ENCODE measurements around the gene CXCR6.

Gene CXCR6

DNA sequence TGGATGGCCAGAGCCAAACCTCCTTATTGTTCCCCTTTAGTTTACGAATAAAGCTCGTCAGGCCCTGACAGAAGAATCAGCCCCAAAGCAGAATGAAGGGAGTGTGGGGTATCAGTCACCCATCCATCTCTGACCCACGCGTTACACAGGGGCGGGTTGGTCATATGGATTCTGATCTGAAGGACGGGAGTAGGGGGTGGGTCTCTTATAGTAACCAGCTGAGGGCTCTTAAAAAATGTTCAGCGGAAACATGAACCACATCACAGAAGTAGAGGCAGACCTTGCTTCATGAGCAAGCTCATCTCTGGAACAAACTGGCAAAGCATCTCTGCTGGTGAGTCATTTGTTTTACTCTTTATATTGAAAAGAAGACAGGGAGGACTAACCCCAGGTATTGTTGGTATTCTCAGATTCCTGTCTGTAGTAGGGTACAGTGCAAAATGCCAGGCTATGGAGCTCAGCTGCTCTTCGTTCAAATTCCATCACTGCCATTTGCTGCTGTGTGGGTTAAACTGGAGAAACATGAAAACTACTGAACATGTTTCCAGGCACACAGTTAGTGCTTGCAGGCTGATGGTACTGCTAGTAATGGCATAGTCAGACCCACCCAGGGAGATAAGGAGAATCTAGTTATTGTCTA, at the start of gene CXCR6:
Gene CXCR6 (plus strand): TSS at position 258 of the 640 bp plus-strand sequence. CDS start 3,018 bp downstream, outside the sequence.
- peak; percentile 20 to 32 for DNase-seq (ENCODE audit: low read depth in 2 of 2)

GRCh38 chr3:45894015-45894414, 49.2 kb upstream of the CXCR6 start:
- no peak for DNase-seq (ENCODE audit: low read depth in 2 of 2)

DNA sequence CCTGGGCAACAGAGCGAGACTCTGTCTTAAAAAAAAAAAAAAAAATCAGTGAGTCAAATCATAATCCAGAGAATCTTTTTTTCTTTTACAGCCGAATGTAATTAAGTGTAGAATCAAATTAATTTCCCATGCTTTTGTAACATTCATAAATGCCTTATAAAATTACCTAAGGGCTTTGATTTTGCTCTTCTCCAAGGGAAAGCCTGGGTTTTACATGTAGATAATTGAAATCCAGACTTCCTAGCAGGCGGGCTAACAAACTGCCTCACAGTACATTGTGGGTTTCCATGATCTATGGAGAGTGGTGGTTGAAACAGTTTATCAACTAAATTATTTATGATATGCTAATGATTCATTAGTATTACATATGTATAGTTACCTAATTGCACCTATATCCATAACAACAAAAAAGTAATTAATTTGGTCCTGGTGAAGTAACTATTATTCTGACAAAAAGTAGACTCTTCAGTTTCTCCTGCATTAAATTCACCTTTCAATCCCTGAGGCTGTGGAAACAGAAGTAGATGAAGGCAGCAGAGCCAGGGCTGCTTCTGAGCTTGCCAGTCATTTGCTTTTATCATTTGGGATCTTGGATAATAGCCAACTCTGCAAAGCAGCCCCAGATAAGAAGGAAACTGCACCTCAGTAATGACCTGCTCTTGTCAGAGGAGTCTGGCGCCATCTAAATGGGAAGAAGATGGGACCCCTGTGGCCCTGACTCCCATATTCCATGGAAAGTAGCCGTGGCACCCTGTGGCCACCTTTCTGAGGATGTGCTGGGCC, 47.4 kb upstream of the CXCR6 start:
- DNase-seq (ENCODE audit: low read depth in 2 of 2): no peak

- no peak for DNase-seq (ENCODE audit: low read depth in 2 of 2)
Measured at GRCh38 chr3:45896956-45897355, 46.3 kb upstream of the CXCR6 start.

DNA sequence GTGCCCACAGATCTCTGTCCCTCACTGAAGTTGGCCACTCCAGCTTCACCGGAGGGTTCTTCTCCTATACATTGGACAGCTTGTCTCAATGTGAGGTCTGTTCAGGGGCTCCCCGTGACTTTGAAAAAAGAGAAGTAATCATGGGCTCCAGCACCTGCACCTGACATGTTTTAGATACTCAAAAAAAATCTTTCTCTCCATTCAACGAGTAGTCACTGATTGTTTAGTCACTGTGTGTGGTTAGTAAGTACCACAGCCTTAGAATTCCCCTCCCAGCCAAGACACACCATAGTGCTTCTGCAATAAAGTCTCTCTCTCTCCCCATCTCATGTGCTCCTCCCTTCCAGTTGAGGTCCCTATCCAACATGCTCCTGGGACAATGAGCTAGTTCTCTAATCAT, 38.3 kb upstream of the CXCR6 start:
- no peak for DNase-seq (ENCODE audit: low read depth in 2 of 2)

- no peak for DNase-seq (ENCODE audit: low read depth in 2 of 2)
Measured at GRCh38 chr3:45905755-45906154, 37.5 kb upstream of the CXCR6 start.

- no peak for DNase-seq (ENCODE audit: low read depth in 2 of 2)
Measured at GRCh38 chr3:45906681-45907407, 36.4 kb upstream of the CXCR6 start.

GRCh38 chr3:45907769-45908705, 35.2 kb upstream of the CXCR6 start:
- DNase-seq (ENCODE audit: low read depth in 2 of 2): no peak

DNA sequence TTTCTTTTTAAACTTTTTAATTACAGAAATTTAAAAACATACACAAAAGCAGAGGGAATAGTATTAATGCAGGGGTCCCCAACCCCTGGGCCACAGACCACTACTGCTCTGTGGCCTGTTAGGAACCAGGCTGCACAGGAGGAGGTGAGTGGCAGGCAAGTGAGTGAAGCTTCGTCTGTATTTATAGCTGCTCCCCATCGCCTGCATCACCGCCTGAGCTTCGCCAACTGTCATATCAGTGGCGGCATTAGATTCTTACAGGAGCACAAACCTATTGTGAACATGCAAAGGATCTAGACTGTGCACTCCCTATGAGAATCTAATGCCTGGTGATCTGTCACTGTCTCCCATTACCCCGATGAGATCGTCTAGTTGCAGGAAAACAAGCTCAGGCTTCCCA, 34.5 kb upstream of the CXCR6 start:
- DNase-seq (ENCODE audit: low read depth in 2 of 2): no peak

DNA sequence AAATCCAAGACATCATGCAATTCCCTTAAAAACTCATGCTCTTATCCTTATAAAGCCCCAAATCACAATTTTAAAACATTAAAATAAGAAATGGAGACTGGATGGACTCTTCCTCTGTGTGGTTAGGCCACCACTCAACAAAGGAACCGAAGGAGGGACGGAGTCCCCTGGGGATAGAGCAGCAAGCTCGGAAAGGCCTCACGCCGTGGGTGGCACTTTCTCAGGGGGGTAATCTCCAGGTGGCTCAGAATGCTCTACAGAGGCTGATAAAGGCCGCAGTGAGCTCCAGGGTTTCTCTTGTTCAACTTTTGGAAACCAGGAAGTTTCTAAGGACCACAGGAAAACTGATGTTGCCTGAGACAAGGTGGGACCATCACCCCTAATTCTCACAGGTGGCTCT, 33.7 kb upstream of the CXCR6 start:
- no peak for DNase-seq (ENCODE audit: low read depth in 2 of 2)

DNA sequence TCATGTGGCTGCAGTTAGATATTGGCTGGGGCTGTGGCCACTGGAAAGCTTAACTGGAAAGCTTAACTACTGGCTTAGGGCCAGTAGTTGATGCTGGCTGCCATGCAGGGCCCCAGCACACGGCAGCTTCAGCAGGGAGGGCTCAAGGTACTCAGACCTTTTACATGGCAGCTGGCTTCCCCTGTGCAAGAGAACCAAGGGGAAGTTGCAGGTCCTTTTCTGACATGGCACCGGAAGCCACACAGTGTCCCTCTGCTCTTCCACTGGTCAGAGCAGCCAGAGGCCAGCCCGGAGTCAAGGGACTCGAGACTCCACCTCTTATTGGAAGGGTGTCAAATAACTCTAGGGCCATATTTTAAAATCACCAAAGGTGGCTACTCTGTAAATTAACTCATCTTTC, 32.4 kb upstream of the CXCR6 start:
- DNase-seq (ENCODE audit: low read depth in 2 of 2): no peak

DNA sequence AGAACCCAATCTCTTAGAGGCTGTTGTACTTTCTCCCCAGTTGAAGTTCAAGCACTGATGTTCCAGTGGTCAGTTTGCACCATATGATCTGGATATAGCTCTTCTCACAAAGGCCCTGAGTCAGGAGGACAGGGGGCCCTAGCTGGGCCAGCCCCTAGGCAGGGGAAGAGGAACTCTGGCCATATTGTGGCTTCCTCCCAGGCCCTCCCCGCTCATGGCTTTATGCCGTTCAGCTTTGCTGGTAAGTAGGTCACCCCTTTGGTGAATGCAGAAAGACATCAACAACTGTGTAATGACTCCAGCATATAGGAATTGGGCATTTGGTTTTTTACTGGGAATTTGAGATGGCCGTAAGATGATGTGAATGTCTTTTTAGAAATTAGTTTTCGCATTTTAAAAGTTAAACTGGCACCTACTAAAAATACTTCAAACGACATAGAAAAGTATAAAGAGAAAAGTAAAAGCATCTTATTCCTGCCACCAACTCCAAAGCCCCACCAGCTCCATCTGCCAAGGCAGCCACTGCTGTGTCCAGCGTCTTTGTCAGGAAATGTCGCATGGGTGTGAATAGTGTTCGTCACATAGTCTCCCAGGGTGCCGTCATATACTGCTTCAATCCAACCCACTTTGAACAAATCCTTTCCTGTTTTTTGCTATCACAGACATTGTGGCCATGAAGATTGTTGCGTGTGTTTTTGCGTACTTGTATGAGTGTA, 31.6 kb upstream of the CXCR6 start:
- no peak for DNase-seq (ENCODE audit: low read depth in 2 of 2)

GRCh38 chr3:45912435-45912834, 30.8 kb upstream of the CXCR6 start:
- no peak for DNase-seq (ENCODE audit: low read depth in 2 of 2)

DNA sequence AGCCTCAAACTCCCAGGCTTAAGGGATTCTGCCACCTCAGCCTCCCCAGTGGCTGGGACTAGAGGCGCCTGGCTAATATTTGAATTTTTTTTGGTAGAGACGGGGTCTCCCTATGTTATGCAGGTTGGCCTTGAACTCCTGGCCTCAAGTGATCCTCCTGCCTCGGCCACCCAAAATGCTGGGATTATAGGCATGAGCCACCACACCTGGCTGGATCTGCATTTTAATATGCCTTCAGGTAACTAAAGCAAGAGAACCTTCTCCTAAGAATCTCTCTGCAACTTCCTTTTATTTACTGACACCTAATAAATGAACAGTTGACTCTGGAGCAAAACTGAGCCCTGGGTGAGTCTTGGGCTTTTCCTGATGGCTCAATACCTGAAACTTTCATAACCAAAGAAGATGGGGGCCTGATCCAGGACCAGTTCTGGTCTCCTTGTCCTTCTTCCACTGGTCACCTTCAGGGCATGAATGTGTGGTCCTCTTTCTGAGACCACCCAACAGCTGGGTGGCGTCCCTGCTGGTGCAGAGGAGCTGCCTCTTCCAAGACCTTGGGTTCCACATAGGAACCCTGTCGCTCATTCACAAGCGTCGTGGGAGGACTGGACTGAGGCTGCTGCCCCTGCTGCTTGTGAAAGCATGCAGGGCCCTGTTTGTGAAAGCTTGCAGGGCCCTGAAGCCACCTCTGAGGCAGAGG, 28.8 kb upstream of the CXCR6 start:
- DNase-seq (ENCODE audit: low read depth in 2 of 2): no peak

DNA sequence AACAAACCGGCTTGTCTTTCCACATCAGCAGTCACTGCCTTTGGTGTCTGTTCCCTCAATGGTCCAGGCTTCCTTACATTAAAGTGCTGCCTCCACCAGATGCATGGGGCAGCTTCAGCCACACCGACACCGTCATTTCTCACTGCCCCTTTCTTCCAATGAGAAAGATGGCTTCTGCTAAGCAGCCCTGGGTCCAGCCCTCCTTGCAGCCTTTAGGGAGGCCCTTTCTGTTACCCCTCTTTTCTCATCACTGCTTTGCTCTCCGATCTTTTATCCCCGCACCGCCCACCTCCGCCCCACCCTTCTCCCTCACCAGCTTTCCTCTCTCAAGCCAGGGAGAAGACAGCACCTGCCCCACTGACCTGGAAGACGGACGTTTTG, 28.2 kb upstream of the CXCR6 start:
- no peak for DNase-seq (ENCODE audit: low read depth in 2 of 2)

DNA sequence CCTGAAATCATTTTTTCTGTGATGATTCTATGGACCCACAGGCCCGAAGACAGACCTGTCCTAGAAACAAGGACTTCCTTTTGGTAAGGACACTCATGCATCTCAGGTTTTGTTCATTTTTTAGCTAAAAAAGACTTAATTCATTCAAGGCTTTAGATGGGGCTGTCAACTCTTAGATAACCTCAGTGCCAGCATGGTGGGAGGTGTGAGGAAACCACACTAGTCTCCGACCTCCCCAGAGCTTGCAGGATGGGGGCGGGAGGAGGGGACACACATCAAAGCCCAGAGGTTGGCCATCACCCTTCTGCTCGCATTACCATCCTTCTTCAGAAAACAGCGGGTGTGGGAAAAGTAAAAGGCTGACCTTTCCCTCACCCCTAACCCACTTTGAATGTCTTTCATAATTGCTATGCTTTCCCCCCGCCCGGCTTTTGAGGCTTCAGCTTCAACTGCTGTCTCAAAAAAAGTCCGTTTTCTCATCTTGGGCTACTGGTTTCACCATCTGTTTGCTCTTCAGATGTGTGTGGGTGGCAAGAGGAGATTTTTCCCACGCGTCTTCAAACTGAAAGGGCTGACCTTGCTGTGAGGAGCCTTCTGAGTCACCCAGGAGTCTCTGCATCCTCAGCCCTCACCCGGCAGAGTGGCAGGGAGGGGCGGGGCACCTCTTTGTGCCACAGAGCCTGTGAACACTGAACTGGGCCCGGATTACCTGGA, 27.6 kb upstream of the CXCR6 start:
- peak; percentile 53 to 81 for DNase-seq (ENCODE audit: low read depth in 2 of 2)

DNA sequence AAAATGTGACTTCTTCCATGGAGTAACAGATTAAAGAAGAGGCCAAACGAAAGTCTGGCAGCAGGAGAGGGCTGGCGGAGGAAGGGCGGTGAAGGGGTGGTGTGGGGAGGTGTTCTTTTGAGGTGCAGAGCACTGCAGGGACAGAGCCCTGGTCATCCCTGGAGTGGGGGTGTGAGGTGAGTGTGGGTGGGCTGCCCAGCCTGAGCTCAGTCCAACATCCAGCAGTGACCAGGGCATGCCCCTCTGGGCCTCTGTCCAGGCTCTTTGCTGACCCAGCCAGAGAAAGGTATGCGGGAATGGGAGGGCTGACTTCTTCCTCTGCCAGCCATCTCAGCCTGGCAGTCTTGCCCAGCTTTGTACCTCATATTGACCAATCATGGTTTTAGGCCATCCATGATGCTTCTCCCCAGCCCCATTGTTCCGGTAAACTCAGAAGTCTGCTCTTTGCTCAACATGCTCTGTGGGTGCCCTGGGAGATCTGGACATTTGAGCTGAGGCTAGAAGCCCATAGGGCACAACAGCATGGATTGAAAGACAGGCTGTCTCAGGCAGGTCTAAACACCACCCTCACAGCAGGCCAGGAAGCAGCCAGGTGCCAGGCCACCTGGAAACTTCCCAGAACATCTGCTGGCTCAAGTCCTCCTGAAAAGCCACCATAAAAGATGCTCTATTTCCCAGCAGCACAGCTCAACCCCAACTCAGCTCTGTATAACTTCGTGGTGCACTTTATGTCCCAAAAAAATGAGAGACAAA, 25.9 kb upstream of the CXCR6 start:
- no peak for DNase-seq (ENCODE audit: low read depth in 2 of 2)

- DNase-seq (ENCODE audit: low read depth in 2 of 2): no peak
Measured at GRCh38 chr3:45921158-45922038, 21.9 kb upstream of the CXCR6 start.

Data from stimulated activated CD4-positive, alpha-beta T cell treated with anti-CD3 and anti-CD28 coated beads, Interleukin-4, amount 100 ng/mL, for 48 hours (primary cell).